GM12878 (cell line): Measurements from ENCODE around the gene LCE3C. TPM values are rescaled to one million over a fixed set of nuclear protein-coding genes. Genes with fewer than 3 reads are reported as not detected.

Experiments used
- ATAC-seq: fragments of 200-7000 bp; cut with Tn5 transposase; 3 replicates; pipeline ENCODE4 v1.9.1; 2020; ENCODE audit warnings: mild to moderate bottlenecking, moderate library complexity
- BruUV-seq: library from RNA; stranded (reverse); fragments of 400-500 nt; replicated peaks from 2 replicates; lab custom pipeline; 2021; lab: Mats Ljungman, UMichigan
- CTCF ChIA-PET: fragments of 300-600 bp; sonication (Branson Sonifier 250); formaldehyde crosslinking; extraction: SDS; loops from one replicate; lab custom pipeline; 2021; ENCODE audit warnings: inconsistent platforms; lab: Yijun Ruan, JAX
- POLR2A ChIA-PET: fragments of 350-600 bp; formaldehyde crosslinking; extraction: SDS; loops from one replicate; lab custom pipeline; 2021; ENCODE audit warnings: inconsistent platforms; lab: Charles Lee
- RAD21 ChIA-PET: fragments of 300-600 bp; sonication (Branson Sonifier 250); formaldehyde crosslinking; loops from one replicate; lab custom pipeline; 2023; ENCODE audit warnings: antibody characterized with exemption; ENCODE audit not compliant: unreplicated experiment; lab: Charles Lee
- SMC1A ChIA-PET: fragments of 300-600 bp; sonication (Branson Sonifier 250); formaldehyde crosslinking; loops from one replicate; lab custom pipeline; 2023; ENCODE audit not compliant: unreplicated experiment, uncharacterized antibody; lab: Charles Lee
- DNase-seq: peaks from one replicate; pipeline ENCODE4 v3.0.0-alpha.2; 2011; ENCODE audit warnings: low read depth, low spot score
- FAIRE-seq: peaks from 3 replicates; lab custom pipeline; 2011; peaks lifted over from hg19 to GRCh38; lab: Jason Lieb, UNC
- H2AFZ ChIP-seq: 2 replicates; pipeline ENCODE4 v1.6.0; 2011; ENCODE audit warnings: low read depth, low read length, control low read depth; ENCODE audit not compliant: control insufficient read depth
- H3K27ac ChIP-seq: 2 replicates; pipeline ENCODE4 v1.5.1; 2011; ENCODE audit warnings: control low read depth; ENCODE audit not compliant: control insufficient read depth, insufficient read depth
- H3K27me3 ChIP-seq, 2 experiments: replicated peaks in 1 of 2; 2 replicates each; pipeline versions ENCODE4 v1.6.0 to v1.6.1; 2011; ENCODE audit warnings: low read length in 1 of 2; ENCODE audit not compliant: control insufficient read depth in 2 of 2, insufficient read depth in 2 of 2
- H3K36me3 ChIP-seq, 2 experiments: 2 replicates each; pipeline ENCODE4 v1.5.1; 2011; ENCODE audit warnings: low read length in 1 of 2; ENCODE audit not compliant: control insufficient read depth in 2 of 2, insufficient read depth in 2 of 2
- H3K4me1 ChIP-seq: 2 replicates; pipeline ENCODE4 v1.6.1; 2011; ENCODE audit warnings: mild to moderate bottlenecking, low read length, moderate library complexity, mixed read lengths; ENCODE audit not compliant: control insufficient read depth, insufficient read depth
- H3K4me2 ChIP-seq: 2 replicates; pipeline ENCODE4 v1.6.0; 2011; ENCODE audit warnings: control low read depth; ENCODE audit not compliant: control insufficient read depth, insufficient read depth
- H3K4me3 ChIP-seq: fragments of 200-600 bp; sonication (generic); 2 replicates; pipeline ENCODE4 v1.5.1; 2016
- H3K79me2 ChIP-seq: 2 replicates; pipeline ENCODE4 v1.6.0; 2011; ENCODE audit warnings: low read length; ENCODE audit not compliant: control insufficient read depth, insufficient read depth
- H3K9ac ChIP-seq: 2 replicates; pipeline ENCODE4 v1.8.0; 2011; ENCODE audit warnings: low read length, control low read depth, mixed read lengths; ENCODE audit not compliant: control insufficient read depth, insufficient read depth
- H3K9me3 ChIP-seq: replicated peaks from 3 replicates; pipeline ENCODE4 v1.5.1; 2011; ENCODE audit warnings: mild to moderate bottlenecking, low read length; ENCODE audit not compliant: control insufficient read depth, insufficient read depth
- H4K20me1 ChIP-seq: 2 replicates; pipeline ENCODE4 v1.6.0; 2011; ENCODE audit not compliant: control insufficient read depth, insufficient read depth
- ATF7 ChIP-seq: fragments of 450-650 bp; IDR thresholded peaks from 2 replicates; pipeline ENCODE4 v1.6.1; 2016; ENCODE audit warnings: low read depth, mild to moderate bottlenecking
- MYB ChIP-seq: fragments of 150-350 bp; IDR thresholded peaks from 2 replicates; pipeline ENCODE4 v1.6.1; 2014; ENCODE audit warnings: mild to moderate bottlenecking, low read depth, low read length, borderline replicate concordance
- MYC ChIP-seq: IDR thresholded peaks from 2 replicates; pipeline ENCODE4 v1.6.1; 2011; ENCODE audit warnings: mild to moderate bottlenecking, low read length, moderate library complexity, inconsistent platforms; ENCODE audit not compliant: insufficient read depth, insufficient replicate concordance, insufficient read length, severe bottlenecking
- NFYB ChIP-seq: IDR thresholded peaks from 2 replicates; pipeline ENCODE4 v1.6.1; 2011; ENCODE audit warnings: low read depth, mild to moderate bottlenecking, low read length, improper control_type of control experiment, moderate library complexity; ENCODE audit not compliant: insufficient read depth
- PAX5 ChIP-seq: IDR thresholded peaks from 2 replicates; pipeline ENCODE4 v1.6.1; 2011; ENCODE audit warnings: low read depth, low read length, borderline replicate concordance
- PML ChIP-seq: IDR thresholded peaks from 2 replicates; pipeline ENCODE4 v1.6.1; 2012; ENCODE audit warnings: low read length, inconsistent platforms
- SIX5 ChIP-seq: IDR thresholded peaks from 2 replicates; pipeline ENCODE4 v1.6.1; 2011; ENCODE audit warnings: mild to moderate bottlenecking, low read depth, low read length, moderate library complexity; ENCODE audit not compliant: severe bottlenecking
- SREBF1 ChIP-seq: IDR thresholded peaks from 2 replicates; pipeline ENCODE4 v1.6.1; 2012; ENCODE audit warnings: mild to moderate bottlenecking, low read length
- STAT1 ChIP-seq: fragments of 450-650 bp; conservative IDR thresholded peaks from 2 replicates; pipeline ENCODE4 v1.6.1; 2014; ENCODE audit warnings: antibody characterized with exemption, mild to moderate bottlenecking
- ZNF24 ChIP-seq: fragments of 450-650 bp; IDR thresholded peaks from 2 replicates; pipeline ENCODE4 v1.6.1; 2017; ENCODE audit warnings: antibody characterized with exemption, mild to moderate bottlenecking
- WGBS: methylation state at CpG from one replicate; pipeline ENCODE4 v1.1.6; 2016; ENCODE audit warnings: low lambda C conversion rate; ENCODE audit not compliant: insufficient replicate concordance, insufficient coverage; ENCODE audit errors: missing lambda C conversion rate; 5-methylcytosine and 5-hydroxymethylcytosine counted together
- in situ Hi-C: fragments of 300-500 bp; cut with MboI; formaldehyde crosslinking; loops from 9 replicates; pipeline ENCODE4 v1.14.3; 2018; ENCODE audit warnings: mixed read lengths
- intact Hi-C: fragments of 100-400 bp; cut with micrococcal nuclease; formaldehyde crosslinking; loops from one replicate; pipeline ENCODE4 v1.14.2; 2022; ENCODE audit not compliant: unreplicated experiment
- polyA plus RNA-seq, 11 experiments: library from polyadenylated mRNA; depleted of rRNA in 4 of 11; unstranded in 6 of 11; stranded (reverse) in 5 of 11; fragments of >200 nt; fragmentation: Nextera tagmentation in 4 of 11; fragmentation: Illumina TruSeq in 1 of 11; extraction: Ambion mirVana in 4 of 11; extraction: Trizol in 1 of 11; gene quantifications; 1 replicate in 1 of 11; 2 replicates in 10 of 11; pipeline versions ENCODE4 v1.2.1 to v1.2.3, GENCODE V29; 2011 to 2016; ENCODE audit warnings: inconsistent platforms in 2 of 11, missing spikeins in 2 of 11, low read depth in 1 of 11
- total RNA-seq, 4 experiments: library from RNA; depleted of rRNA in 3 of 4; stranded (reverse); fragments of >200 nt in 3 of 4; fragmentation: Illumina TruSeq in 1 of 4; extraction: Trizol in 1 of 4; gene quantifications; 2 replicates each; pipeline versions ENCODE4 v1.2.1 to v1.2.3, GENCODE V29; 2013 to 2021
- TF ChIP-seq, protein P1 (sequence below): fragments of 450-650 bp; IDR thresholded peaks from 2 replicates; pipeline ENCODE4 v1.6.1; 2017; ENCODE audit warnings: antibody characterized with exemption, mild to moderate bottlenecking, moderate library complexity

Gene LCE3C
- total and polyA plus RNA-seq, 10 of the 15 experiments (the other 5 are each of a cell fraction or from before 2014, with no cell fraction given), result not detected

DNA sequence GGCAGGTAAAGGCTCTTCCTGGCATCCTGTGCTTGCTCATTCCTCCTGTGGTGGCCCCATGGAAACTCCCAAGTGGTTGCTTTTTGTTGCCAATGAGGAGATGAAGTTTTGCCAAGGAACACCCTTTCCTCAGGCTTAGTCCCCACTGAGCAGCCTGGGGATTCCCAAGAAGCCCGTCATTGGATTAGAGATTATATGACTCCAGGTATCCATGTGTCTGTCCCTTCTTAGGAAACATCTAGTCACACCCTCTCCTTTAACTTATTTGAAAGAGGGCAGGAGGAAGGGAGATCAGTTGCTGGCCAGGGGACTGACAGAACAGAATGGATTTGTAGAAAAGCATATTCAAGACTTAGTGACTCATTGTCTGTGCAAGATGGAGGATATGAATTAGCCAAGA lies 26.7 kb downstream of the LCE3C start (continued):
- no peak for TF ChIP-seq NFYB
- TF ChIP-seq, protein P1, sequence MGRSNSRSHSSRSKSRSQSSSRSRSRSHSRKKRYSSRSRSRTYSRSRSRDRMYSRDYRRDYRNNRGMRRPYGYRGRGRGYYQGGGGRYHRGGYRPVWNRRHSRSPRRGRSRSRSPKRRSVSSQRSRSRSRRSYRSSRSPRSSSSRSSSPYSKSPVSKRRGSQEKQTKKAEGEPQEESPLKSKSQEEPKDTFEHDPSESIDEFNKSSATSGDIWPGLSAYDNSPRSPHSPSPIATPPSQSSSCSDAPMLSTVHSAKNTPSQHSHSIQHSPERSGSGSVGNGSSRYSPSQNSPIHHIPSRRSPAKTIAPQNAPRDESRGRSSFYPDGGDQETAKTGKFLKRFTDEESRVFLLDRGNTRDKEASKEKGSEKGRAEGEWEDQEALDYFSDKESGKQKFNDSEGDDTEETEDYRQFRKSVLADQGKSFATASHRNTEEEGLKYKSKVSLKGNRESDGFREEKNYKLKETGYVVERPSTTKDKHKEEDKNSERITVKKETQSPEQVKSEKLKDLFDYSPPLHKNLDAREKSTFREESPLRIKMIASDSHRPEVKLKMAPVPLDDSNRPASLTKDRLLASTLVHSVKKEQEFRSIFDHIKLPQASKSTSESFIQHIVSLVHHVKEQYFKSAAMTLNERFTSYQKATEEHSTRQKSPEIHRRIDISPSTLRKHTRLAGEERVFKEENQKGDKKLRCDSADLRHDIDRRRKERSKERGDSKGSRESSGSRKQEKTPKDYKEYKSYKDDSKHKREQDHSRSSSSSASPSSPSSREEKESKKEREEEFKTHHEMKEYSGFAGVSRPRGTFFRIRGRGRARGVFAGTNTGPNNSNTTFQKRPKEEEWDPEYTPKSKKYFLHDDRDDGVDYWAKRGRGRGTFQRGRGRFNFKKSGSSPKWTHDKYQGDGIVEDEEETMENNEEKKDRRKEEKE, result no peak

DNA sequence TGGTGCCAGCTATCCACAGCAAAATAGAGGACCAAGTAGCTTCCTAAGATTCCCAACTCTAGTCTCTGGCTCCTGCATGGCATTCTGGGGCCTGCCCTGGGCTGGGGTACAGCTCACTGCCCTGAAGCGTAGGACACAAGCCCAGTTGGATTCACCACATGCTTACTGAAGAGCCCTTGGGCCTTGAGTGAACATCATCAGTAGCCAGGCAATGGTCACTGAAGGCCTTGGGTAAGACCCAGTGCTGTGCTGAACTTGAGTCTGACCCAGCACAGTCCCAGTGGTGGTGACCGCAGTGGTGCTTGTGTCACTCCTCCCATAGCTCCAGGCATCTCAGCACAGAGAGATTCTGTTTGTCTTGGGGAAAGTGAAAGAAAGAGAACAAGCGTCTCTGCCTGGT lies 30.6 kb downstream of the LCE3C start:
- ChIA-PET RAD21 (no interaction called here), SMC1A (interaction anchor here (1.1 kb wide), 1 partner anchor 19 kb away, joined by 3 read pairs; no protein-coding TSS in a partner anchor), CTCF (interaction anchor here (1.0 kb wide), 1 partner anchor 12 kb away, joined by 3 read pairs; no protein-coding TSS in a partner anchor)
- Histone ChIP-seq H3K4me2 (no peak overlapping the region), H3K4me3 (no peak overlapping the region)
- FAIRE-seq, result no peak
- TF ChIP-seq ZNF24 (no peak), ATF7 (no peak), SREBF1 (no peak), NFYB (no peak), SIX5 (no peak), PAX5 (no peak), MYB (no peak), MYC (no peak), PML (no peak), STAT1 (no peak)
- TF ChIP-seq, all 136 proteins: peak for 0
- no peak overlapping the region for H2AFZ ChIP-seq
- no peak overlapping the region for H3K9ac ChIP-seq
- no peaks in the 10 kb centered on the region for H3K79me2 ChIP-seq
- 66% methylated on average over 3 of the region's 3 CpGs for WGBS
- POLR2A ChIA-PET, result no interaction called here
- DNase-seq (no peak), ATAC-seq (no peak)
- BruUV-seq, result no TSS peak
- H3K27ac ChIP-seq, result no peak overlapping the region
- in situ Hi-C loops, result no loop called here
- H3K4me1 ChIP-seq, result no peaks in the 10 kb centered on the region
- no peaks in the 10 kb centered on the region for H3K27me3 ChIP-seq
- H3K9me3 ChIP-seq, result no peaks in the 10 kb centered on the region
- no peaks in the 10 kb centered on the region for H3K36me3 ChIP-seq
- intact Hi-C loops, result no loop called here
- no peaks in the 10 kb centered on the region for H4K20me1 ChIP-seq
